OCI-LY7 (cell line): ENCODE data around the gene F9. TPM values are rescaled to one million over a fixed set of nuclear protein-coding genes. Genes with fewer than 3 reads are reported as not detected.
A peak's percentile ranks its signal among the peaks of the same experiment; 100 is the strongest.

ENCODE experiments used
- Bru-seq: library from RNA; stranded (reverse); fragments of 400-500 nt; gene quantifications from one replicate; lab custom pipeline; 2021; lab: Mats Ljungman, UMichigan
- BruChase-seq, 2 experiments: library from RNA; stranded (reverse); fragments of 400-500 nt; gene quantifications; one replicate each; lab custom pipeline; 2021; lab: Mats Ljungman, UMichigan
- BruUV-seq: library from RNA; stranded (reverse); fragments of 400-500 nt; replicated peaks from 2 replicates; lab custom pipeline; 2021; lab: Mats Ljungman, UMichigan
- CTCF ChIA-PET: fragments of 300-600 bp; sonication (Branson Sonifier 250); formaldehyde crosslinking; loops from one replicate; lab custom pipeline; 2022; ENCODE audit warnings: antibody characterized with exemption; ENCODE audit not compliant: unreplicated experiment; lab: Charles Lee
- POLR2A ChIA-PET: fragments of 300-600 bp; sonication (Branson Sonifier 250); formaldehyde crosslinking; loops from one replicate; lab custom pipeline; 2022; ENCODE audit warnings: antibody characterized with exemption; lab: Charles Lee
- DNase-seq: peaks from one replicate; pipeline ENCODE4 v3.0.0-alpha.2; 2015; ENCODE audit warnings: low spot score
- H2AFZ ChIP-seq: fragments of 200-600 bp; sonication (generic), shearing (Covaris generic); 2 replicates; pipeline ENCODE4 v1.6.1; 2014; ENCODE audit warnings: mild to moderate bottlenecking, antibody characterized with exemption, low read length, moderate library complexity
- H3K27ac ChIP-seq: fragments of 200-600 bp; sonication (generic); 2 replicates; pipeline ENCODE4 v1.5.1; 2014; ENCODE audit warnings: mixed run types, low read depth, mild to moderate bottlenecking, moderate library complexity, low read length, inconsistent platforms; ENCODE audit not compliant: poor library complexity, severe bottlenecking
- H3K36me3 ChIP-seq: fragments of 200-600 bp; sonication (generic); 2 replicates; pipeline ENCODE4 v1.6.1; 2014; ENCODE audit warnings: mild to moderate bottlenecking, antibody characterized with exemption, low read length, moderate library complexity, mixed read lengths; ENCODE audit not compliant: insufficient read depth
- H3K4me1 ChIP-seq: fragments of 200-600 bp; sonication (generic); 2 replicates; pipeline ENCODE4 v1.5.1; 2014; ENCODE audit warnings: mild to moderate bottlenecking, low read length; ENCODE audit not compliant: insufficient read depth, poor library complexity, severe bottlenecking
- H3K4me2 ChIP-seq: fragments of 200-600 bp; sonication (generic); 2 replicates; pipeline ENCODE4 v1.6.1; 2014; ENCODE audit warnings: mild to moderate bottlenecking, low read length
- H3K4me3 ChIP-seq: fragments of 200-600 bp; sonication (generic); 2 replicates; pipeline ENCODE4 v1.5.1; 2014; ENCODE audit warnings: mild to moderate bottlenecking, low read depth, low read length; ENCODE audit not compliant: poor library complexity, severe bottlenecking
- H3K79me2 ChIP-seq: fragments of 200-600 bp; sonication (generic); 2 replicates; pipeline ENCODE4 v1.6.1; 2016; ENCODE audit warnings: low read depth, mild to moderate bottlenecking, low read length, moderate library complexity, mixed read lengths; ENCODE audit not compliant: insufficient read depth
- H3K9me2 ChIP-seq: fragments of 200-600 bp; sonication (generic); 2 replicates; pipeline ENCODE4 v1.6.1; 2016; ENCODE audit warnings: mild to moderate bottlenecking, low read length, mixed read lengths; ENCODE audit not compliant: insufficient read depth
- H3K9me3 ChIP-seq: fragments of 200-600 bp; sonication (generic); 2 replicates; pipeline ENCODE4 v1.6.1; 2014; ENCODE audit warnings: mild to moderate bottlenecking, mixed run types, low read length, mixed read lengths
- H4K20me1 ChIP-seq: fragments of 200-600 bp; sonication (generic); 2 replicates; pipeline ENCODE4 v1.6.1; 2014; ENCODE audit warnings: mild to moderate bottlenecking, antibody characterized with exemption, low read length, moderate library complexity, mixed read lengths; ENCODE audit not compliant: insufficient read depth
- EZH2phosphoT487 ChIP-seq: fragments of 200-600 bp; sonication (generic); IDR thresholded peaks from 2 replicates; pipeline ENCODE4 v1.6.1; 2018; ENCODE audit warnings: low read depth, borderline replicate concordance, mild to moderate bottlenecking, mixed run types, antibody characterized with exemption, low read length, moderate library complexity, mixed read lengths
- intact Hi-C: fragments of 100-400 bp; cut with micrococcal nuclease; formaldehyde crosslinking; loops from one replicate; pipeline ENCODE4 v1.10.0; 2022; ENCODE audit not compliant: unreplicated experiment
- long read RNA-seq: library from polyadenylated mRNA; stranded (forward); transcript quantifications from one replicate; pipeline ENCODE4 v2.0.0, GENCODE V29; 2022
- total RNA-seq, 2 experiments: library from RNA; depleted of rRNA in 1 of 2; stranded (reverse); fragments of >200 nt in 1 of 2; shearing (Covaris generic) in 1 of 2; gene quantifications; 2 replicates each; pipeline ENCODE4 v1.2.3, GENCODE V29; 2014 to 2022
- TF ChIP-seq, protein P1 (sequence below): fragments of 200-600 bp; sonication (generic); conservative IDR thresholded peaks from 2 replicates; pipeline ENCODE4 v1.5.1; 2014; ENCODE audit warnings: mild to moderate bottlenecking, antibody characterized with exemption, low read length, moderate library complexity, mixed read lengths

The F9 gene
- total RNA-seq (2014; rRNA removed; shearing (Covaris generic)) (not detected in 2 replicates), total RNA-seq (2022) (not detected in 2 replicates), Bru-seq, nascent RNA (percentile 10 among the genes with signal in this experiment), BruChase-seq, experiment 1, labeled RNA remaining after a 6-hour chase (not detected), BruChase-seq, experiment 2, labeled RNA remaining after a 2-hour chase (not detected)
- long read RNA-seq = 0 reads

GRCh38 chrX:139530550-139530949, at the start of gene F9:
F9 (plus strand) TSS chrX:139530739; CDS start chrX:139530765, 26 bp downstream.
- no peak within 1 kb of the TSS for H3K4me2 ChIP-seq
- no peaks in the 10 kb centered on the region for H3K9me2 ChIP-seq
- H2AFZ ChIP-seq = no peak within 1 kb of the TSS
- H3K36me3 ChIP-seq = no peaks in the 10 kb centered on the region
- no peaks in the 10 kb centered on the region for H3K79me2 ChIP-seq
- intact Hi-C loops = no loop called here
- DNase-seq = no peak
- CTCF ChIA-PET = no interaction called here
- H3K4me3 ChIP-seq = no peak within 1 kb of the TSS
- H3K4me1 ChIP-seq = no peaks in the 10 kb centered on the region
- no TSS peak for BruUV-seq
- no peaks in the 10 kb centered on the region for H3K9me3 ChIP-seq
- POLR2A ChIA-PET = no interaction called here
- no peaks in the 10 kb centered on the region for H4K20me1 ChIP-seq
- TF ChIP-seq, protein P1, sequence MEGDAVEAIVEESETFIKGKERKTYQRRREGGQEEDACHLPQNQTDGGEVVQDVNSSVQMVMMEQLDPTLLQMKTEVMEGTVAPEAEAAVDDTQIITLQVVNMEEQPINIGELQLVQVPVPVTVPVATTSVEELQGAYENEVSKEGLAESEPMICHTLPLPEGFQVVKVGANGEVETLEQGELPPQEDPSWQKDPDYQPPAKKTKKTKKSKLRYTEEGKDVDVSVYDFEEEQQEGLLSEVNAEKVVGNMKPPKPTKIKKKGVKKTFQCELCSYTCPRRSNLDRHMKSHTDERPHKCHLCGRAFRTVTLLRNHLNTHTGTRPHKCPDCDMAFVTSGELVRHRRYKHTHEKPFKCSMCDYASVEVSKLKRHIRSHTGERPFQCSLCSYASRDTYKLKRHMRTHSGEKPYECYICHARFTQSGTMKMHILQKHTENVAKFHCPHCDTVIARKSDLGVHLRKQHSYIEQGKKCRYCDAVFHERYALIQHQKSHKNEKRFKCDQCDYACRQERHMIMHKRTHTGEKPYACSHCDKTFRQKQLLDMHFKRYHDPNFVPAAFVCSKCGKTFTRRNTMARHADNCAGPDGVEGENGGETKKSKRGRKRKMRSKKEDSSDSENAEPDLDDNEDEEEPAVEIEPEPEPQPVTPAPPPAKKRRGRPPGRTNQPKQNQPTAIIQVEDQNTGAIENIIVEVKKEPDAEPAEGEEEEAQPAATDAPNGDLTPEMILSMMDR = no peak
- no peak for TF ChIP-seq EZH2phosphoT487
- no peak within 1 kb of the TSS for H3K27ac ChIP-seq

DNA sequence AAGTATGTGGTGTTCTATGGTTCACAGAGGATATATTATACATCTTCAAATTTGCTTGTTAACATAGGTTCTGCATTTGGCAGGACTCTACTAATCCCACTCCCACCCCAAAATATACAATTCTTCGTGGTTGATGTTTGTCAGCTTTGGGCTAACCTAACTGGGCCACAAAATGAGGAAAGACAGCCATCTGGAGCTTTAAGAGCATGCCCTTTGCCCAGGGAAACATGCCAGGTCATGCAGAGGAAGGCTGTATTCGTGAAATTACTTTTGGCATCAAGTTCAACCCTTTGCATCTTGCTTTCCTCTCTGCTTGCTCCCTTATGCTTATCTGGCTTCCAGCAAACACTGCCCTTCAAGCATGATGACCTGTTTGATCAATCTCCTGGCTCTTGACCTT, 46.8 kb upstream of the F9 start:
- Histone ChIP-seq H3K36me3 (no peaks in the 10 kb centered on the region), H4K20me1 (no peaks in the 10 kb centered on the region), H3K9me3 (no peaks in the 10 kb centered on the region), H3K4me2 (no peak overlapping the region), H3K4me1 (no peaks in the 10 kb centered on the region), H3K9me2 (no peaks in the 10 kb centered on the region), H3K79me2 (no peaks in the 10 kb centered on the region), H2AFZ (no peak overlapping the region), H3K4me3 (no peak overlapping the region), H3K27ac (no peak overlapping the region)
- TF ChIP-seq, protein P1 = no peak
- TF ChIP-seq EZH2phosphoT487 = no peak
- BruUV-seq = no TSS peak
- POLR2A ChIA-PET = interaction anchor here (1.2 kb wide), 1 partner anchor 10 kb away, joined by 4 read pairs; no protein-coding TSS in a partner anchor
- no peak for DNase-seq
- intact Hi-C loops = no loop called here
- CTCF ChIA-PET = no interaction called here

GRCh38 chrX:139484591-139484990, 45.9 kb upstream of the F9 start:
- Histone ChIP-seq H3K79me2 (no peaks in the 10 kb centered on the region), H3K4me3 (no peak overlapping the region), H4K20me1 (no peaks in the 10 kb centered on the region), H3K27ac (no peak overlapping the region), H3K9me2 (no peaks in the 10 kb centered on the region), H2AFZ (no peak overlapping the region), H3K9me3 (no peaks in the 10 kb centered on the region), H3K36me3 (no peaks in the 10 kb centered on the region), H3K4me2 (no peak overlapping the region), H3K4me1 (no peaks in the 10 kb centered on the region)
- ChIA-PET POLR2A (no interaction called here), CTCF (no interaction called here)
- no peak for DNase-seq
- BruUV-seq = no TSS peak
- TF ChIP-seq EZH2phosphoT487 = no peak
- TF ChIP-seq, protein P1 = no peak
- intact Hi-C loops = no loop called here
